WTC11 (cell line): ENCODE measurements around the gene CEP76. TPM values are rescaled to one million over a fixed set of nuclear protein-coding genes. Genes with fewer than 3 reads are reported as not detected.

Experiments
- ATAC-seq: fragments of 200-7000 bp; cut with Tn5 transposase; 2 replicates; pipeline ENCODE4 v1.10.0; 2021; ENCODE audit warnings: mild to moderate bottlenecking, moderate library complexity
- CTCF ChIA-PET: fragments of 300-600 bp; sonication (Branson Sonifier 250); formaldehyde crosslinking; loops from one replicate; lab custom pipeline; 2021; ENCODE audit warnings: antibody characterized with exemption; lab: Charles Lee
- POLR2A ChIA-PET: fragments of 350-600 bp; sonication (Branson Sonifier 250); formaldehyde crosslinking; loops from one replicate; lab custom pipeline; 2021; ENCODE audit warnings: antibody characterized with exemption; lab: Charles Lee
- DNase-seq: peaks from one replicate; pipeline ENCODE4 v3.0.0; 2021; ENCODE audit warnings: low spot score
- H3K27ac Mint-ChIP-seq: 2 replicates; pipeline ENCODE4 v1.8.0; 2021; ENCODE audit warnings: mixed read lengths
- H3K27me3 Mint-ChIP-seq: 2 replicates; pipeline ENCODE4 v1.8.0; 2021; ENCODE audit warnings: low read depth, mild to moderate bottlenecking, moderate library complexity, mixed read lengths
- H3K36me3 Mint-ChIP-seq: 2 replicates; pipeline ENCODE4 v1.8.0; 2021; ENCODE audit warnings: mixed read lengths
- H3K4me1 Mint-ChIP-seq: 2 replicates; pipeline ENCODE4 v1.8.0; 2022; ENCODE audit warnings: mixed read lengths
- H3K4me3 Mint-ChIP-seq: 2 replicates; pipeline ENCODE4 v1.8.0; 2021; ENCODE audit warnings: mild to moderate bottlenecking, moderate library complexity, mixed read lengths
- H3K9me3 Mint-ChIP-seq: 2 replicates; pipeline ENCODE4 v1.8.0; 2021; ENCODE audit warnings: mixed read lengths
- GTF2I ChIP-seq: fragments of 250-450 bp; sonication (Bioruptor Pico); conservative IDR thresholded peaks from 2 replicates; pipeline ENCODE4 v1.4.0; 2021; ENCODE audit warnings: mild to moderate bottlenecking
- KAT7 ChIP-seq: sonication (generic); formaldehyde crosslinking; IDR thresholded peaks from 2 replicates; pipeline ENCODE4 v1.8.1; 2023; ENCODE audit warnings: missing genetic modification reagents, mild to moderate bottlenecking, borderline replicate concordance
- SP1 ChIP-seq: sonication (generic); formaldehyde crosslinking; conservative IDR thresholded peaks from 2 replicates; pipeline ENCODE4 v1.8.1; 2022; ENCODE audit warnings: missing genetic modification reagents
- ZBTB21 ChIP-seq: sonication (generic); formaldehyde crosslinking; IDR thresholded peaks from 2 replicates; pipeline ENCODE4 v1.8.1; 2023; ENCODE audit warnings: mild to moderate bottlenecking, missing genetic modification reagents, borderline replicate concordance
- ZNF121 ChIP-seq: sonication (generic); formaldehyde crosslinking; IDR thresholded peaks from 2 replicates; pipeline ENCODE4 v1.8.0; 2023; ENCODE audit warnings: missing genetic modification reagents
- total RNA-seq: library from RNA; stranded (reverse); gene quantifications from 3 replicates; pipeline ENCODE4 v1.2.3, GENCODE V29; 2021
- TF ChIP-seq, protein P1 (sequence below): fragments of 200-600 bp; IDR thresholded peaks from 2 replicates; pipeline ENCODE4 v1.8.0; 2022; ENCODE audit warnings: antibody characterized with exemption
- TF ChIP-seq, protein P2 (sequence below): sonication (generic); formaldehyde crosslinking; IDR thresholded peaks from 2 replicates; pipeline ENCODE4 v1.8.0; 2022; ENCODE audit warnings: missing genetic modification reagents
- TF ChIP-seq, protein P3 (sequence below): sonication (generic); formaldehyde crosslinking; IDR thresholded peaks from 2 replicates; pipeline ENCODE4 v1.8.1; 2023; ENCODE audit warnings: mild to moderate bottlenecking, missing genetic modification reagents

CEP76 gene
- total RNA-seq, 1 experiment from 2014 or later, result 16.9 TPM

DNA sequence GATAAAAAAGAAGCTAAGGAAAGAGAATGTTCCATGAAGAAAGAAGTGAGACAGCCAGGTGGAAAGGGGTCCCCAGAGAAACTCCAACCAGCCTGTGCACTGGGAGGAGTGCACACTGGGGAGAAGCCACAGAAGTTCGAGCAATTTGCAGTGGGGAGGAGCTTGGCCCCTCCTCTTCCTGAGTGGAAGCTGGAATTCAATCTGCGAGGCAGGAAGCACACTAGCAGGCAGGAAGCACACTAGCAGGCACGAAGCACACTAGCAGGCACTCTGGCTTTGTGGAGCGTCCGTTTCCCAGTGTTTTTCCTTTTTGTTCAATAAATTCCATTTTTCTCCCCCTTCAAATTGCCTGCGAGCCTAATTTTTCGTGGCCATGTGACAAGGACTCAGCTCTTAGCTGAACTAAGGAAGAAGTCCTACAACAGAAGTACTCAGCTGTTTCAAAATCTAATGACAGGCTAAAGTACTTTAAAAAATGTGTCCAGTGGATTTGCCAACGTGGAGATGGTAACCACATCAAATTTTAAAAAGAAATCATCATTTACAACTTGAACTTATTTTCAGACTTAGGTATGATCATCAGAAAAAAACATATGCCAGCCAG, 23.2 kb downstream of the CEP76 start (continued):
- TF ChIP-seq, protein P1, sequence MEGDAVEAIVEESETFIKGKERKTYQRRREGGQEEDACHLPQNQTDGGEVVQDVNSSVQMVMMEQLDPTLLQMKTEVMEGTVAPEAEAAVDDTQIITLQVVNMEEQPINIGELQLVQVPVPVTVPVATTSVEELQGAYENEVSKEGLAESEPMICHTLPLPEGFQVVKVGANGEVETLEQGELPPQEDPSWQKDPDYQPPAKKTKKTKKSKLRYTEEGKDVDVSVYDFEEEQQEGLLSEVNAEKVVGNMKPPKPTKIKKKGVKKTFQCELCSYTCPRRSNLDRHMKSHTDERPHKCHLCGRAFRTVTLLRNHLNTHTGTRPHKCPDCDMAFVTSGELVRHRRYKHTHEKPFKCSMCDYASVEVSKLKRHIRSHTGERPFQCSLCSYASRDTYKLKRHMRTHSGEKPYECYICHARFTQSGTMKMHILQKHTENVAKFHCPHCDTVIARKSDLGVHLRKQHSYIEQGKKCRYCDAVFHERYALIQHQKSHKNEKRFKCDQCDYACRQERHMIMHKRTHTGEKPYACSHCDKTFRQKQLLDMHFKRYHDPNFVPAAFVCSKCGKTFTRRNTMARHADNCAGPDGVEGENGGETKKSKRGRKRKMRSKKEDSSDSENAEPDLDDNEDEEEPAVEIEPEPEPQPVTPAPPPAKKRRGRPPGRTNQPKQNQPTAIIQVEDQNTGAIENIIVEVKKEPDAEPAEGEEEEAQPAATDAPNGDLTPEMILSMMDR, result no peak
- no peak for TF ChIP-seq ZNF121 (CRISPR knock-in tag)
- TF ChIP-seq, protein P2, sequence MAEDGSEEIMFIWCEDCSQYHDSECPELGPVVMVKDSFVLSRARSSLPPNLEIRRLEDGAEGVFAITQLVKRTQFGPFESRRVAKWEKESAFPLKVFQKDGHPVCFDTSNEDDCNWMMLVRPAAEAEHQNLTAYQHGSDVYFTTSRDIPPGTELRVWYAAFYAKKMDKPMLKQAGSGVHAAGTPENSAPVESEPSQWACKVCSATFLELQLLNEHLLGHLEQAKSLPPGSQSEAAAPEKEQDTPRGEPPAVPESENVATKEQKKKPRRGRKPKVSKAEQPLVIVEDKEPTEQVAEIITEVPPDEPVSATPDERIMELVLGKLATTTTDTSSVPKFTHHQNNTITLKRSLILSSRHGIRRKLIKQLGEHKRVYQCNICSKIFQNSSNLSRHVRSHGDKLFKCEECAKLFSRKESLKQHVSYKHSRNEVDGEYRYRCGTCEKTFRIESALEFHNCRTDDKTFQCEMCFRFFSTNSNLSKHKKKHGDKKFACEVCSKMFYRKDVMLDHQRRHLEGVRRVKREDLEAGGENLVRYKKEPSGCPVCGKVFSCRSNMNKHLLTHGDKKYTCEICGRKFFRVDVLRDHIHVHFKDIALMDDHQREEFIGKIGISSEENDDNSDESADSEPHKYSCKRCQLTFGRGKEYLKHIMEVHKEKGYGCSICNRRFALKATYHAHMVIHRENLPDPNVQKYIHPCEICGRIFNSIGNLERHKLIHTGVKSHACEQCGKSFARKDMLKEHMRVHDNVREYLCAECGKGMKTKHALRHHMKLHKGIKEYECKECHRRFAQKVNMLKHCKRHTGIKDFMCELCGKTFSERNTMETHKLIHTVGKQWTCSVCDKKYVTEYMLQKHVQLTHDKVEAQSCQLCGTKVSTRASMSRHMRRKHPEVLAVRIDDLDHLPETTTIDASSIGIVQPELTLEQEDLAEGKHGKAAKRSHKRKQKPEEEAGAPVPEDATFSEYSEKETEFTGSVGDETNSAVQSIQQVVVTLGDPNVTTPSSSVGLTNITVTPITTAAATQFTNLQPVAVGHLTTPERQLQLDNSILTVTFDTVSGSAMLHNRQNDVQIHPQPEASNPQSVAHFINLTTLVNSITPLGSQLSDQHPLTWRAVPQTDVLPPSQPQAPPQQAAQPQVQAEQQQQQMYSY (CRISPR knock-in tag), result no peak
- TF ChIP-seq, protein P3, sequence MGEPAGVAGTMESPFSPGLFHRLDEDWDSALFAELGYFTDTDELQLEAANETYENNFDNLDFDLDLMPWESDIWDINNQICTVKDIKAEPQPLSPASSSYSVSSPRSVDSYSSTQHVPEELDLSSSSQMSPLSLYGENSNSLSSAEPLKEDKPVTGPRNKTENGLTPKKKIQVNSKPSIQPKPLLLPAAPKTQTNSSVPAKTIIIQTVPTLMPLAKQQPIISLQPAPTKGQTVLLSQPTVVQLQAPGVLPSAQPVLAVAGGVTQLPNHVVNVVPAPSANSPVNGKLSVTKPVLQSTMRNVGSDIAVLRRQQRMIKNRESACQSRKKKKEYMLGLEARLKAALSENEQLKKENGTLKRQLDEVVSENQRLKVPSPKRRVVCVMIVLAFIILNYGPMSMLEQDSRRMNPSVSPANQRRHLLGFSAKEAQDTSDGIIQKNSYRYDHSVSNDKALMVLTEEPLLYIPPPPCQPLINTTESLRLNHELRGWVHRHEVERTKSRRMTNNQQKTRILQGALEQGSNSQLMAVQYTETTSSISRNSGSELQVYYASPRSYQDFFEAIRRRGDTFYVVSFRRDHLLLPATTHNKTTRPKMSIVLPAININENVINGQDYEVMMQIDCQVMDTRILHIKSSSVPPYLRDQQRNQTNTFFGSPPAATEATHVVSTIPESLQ (CRISPR knock-in tag), result no peak

DNA sequence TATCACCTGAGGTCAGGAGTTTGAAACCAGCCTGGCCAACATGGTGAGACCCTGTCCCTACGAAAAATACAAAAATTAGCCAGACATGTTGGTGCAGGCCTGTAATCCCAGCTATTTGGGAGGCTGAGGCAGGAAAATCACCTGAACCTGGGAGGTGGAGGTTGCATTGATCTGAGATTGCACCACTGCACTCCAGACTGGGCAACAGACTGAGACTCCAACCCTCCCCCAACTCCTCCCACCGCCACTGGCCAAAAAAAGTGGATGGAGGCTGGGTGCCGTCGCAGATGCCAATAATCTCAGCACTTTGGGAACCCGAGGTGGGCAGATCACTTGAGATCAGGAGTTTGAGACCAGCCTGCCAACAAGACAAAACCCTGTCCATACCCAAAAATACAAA, 34.5 kb downstream of the CEP76 start:
- no peak for ATAC-seq
- TF ChIP-seq SP1 (CRISPR knock-in tag) (no peak), ZBTB21 (CRISPR knock-in tag) (no peak)
- TF ChIP-seq, all 79 proteins: peak for 0
- CTCF ChIA-PET, result no interaction called here

DNA sequence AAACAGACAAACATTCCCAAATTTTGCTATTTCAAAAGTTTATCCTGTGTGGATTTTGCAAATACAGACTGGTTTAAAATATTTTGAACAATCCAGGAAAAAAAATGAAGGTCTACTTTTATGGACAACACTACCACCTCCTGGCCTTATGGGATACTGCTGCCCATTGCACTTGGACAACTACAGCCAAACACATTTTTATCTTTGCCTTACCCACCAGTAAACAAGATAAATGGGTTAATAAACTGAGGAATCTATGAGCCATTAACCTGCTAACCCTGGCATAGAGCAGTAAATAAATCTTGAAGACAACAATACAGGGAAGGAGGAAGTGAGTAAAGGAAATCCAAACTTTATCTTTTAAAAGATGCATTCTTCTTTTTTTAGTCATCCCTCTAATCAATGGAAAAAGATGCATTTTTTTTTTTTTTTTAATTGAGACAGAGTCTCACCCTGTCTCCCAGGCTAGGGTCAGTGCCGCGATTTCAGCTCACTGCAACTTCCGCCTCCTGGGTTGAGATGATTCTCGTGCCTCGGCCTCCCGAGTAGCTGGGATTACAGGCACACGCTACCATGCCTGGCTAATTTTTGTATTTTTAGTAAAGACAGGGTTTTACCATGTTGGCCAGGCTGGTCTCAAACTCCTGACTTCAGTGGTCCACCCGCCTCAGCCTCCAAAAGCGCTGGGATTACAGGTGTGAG, 42.5 kb downstream of the CEP76 start:
- Mint-ChIP-seq H3K4me1 (peaks cover 23% of the 10 kb centered on the region), H3K36me3 (0 out of 2 replicates have a peak, but pooled peaks cover 3% of the 10 kb centered on the region), H3K27me3 (peaks cover 23% of the 10 kb centered on the region), H3K27ac (no peak overlapping the region), H3K4me3 (no peak overlapping the region), H3K9me3 (no peaks in the 10 kb centered on the region)
- DNase-seq, result peak; percentile 25
- POLR2A ChIA-PET, result no interaction called here
- CTCF ChIA-PET, result interaction anchor here (0.7 to 2.2 kb wide), 3 partner anchors 56 to 266 kb away, joined by 5 to 12 read pairs (median 7); no protein-coding TSS in a partner anchor
- no peak for ATAC-seq
- no peak for TF ChIP-seq GTF2I (CRISPR knock-in tag)
- no peak for TF ChIP-seq KAT7 (CRISPR knock-in tag)
- TF ChIP-seq, protein P1, result peak; percentile 69

More for the DNA sequence above, 34.5 kb downstream of the CEP76 start:
- POLR2A ChIA-PET, result no interaction called here
- Mint-ChIP-seq H3K27me3 (no peaks in the 10 kb centered on the region), H3K36me3 (peaks cover 7% of the 10 kb centered on the region; the same call in 1 of the 2 replicates), H3K9me3 (no peaks in the 10 kb centered on the region), H3K4me3 (no peak overlapping the region), H3K27ac (no peak overlapping the region), H3K4me1 (no peaks in the 10 kb centered on the region)
- no peak for DNase-seq
